Left lung (tissue), 10 donors: ENCODE results near the gene ATP2C1. TPM values are rescaled to one million over a fixed set of nuclear protein-coding genes. Genes with fewer than 3 reads are reported as not detected.
"Not testable (repeated sequence)": the region's sequence is repeated elsewhere in the genome, so short reads cannot be mapped to it uniquely, and the experiment has no call there.

Experiments used
- ATAC-seq: fragments of 200-7000 bp; cut with Tn5 transposase; one replicate; pipeline ENCODE4 v1.9.1; 2020; ENCODE audit warnings: moderate library complexity
- DNase-seq, 4 donors: peaks; one replicate each; pipeline ENCODE4 v3.0.0-alpha.2; 2013 to 2020
- H3K27ac ChIP-seq, 2 donors: fragments of 200-600 bp; sonication (generic) in 1 of 2; one replicate each; pipeline versions ENCODE4 v1.5.0 to v1.8.0; 2020 to 2021
- H3K27me3 ChIP-seq, 2 donors: fragments of 200-600 bp; sonication (generic) in 1 of 2; one replicate each; pipeline versions ENCODE4 v1.5.0 to v1.8.0; 2020 to 2021
- H3K36me3 ChIP-seq, 2 donors: fragments of 200-600 bp; sonication (generic) in 1 of 2; one replicate each; pipeline versions ENCODE4 v1.5.0 to v1.8.0; 2020 to 2021
- H3K4me1 ChIP-seq, 2 donors: fragments of 200-600 bp; one replicate each; pipeline ENCODE4 v1.8.0; 2021
- H3K4me3 ChIP-seq, 2 donors: fragments of 200-600 bp; sonication (generic) in 1 of 2; one replicate each; pipeline versions ENCODE4 v1.5.0 to v1.8.0; 2020 to 2021; ENCODE audit warnings: mild to moderate bottlenecking in 1 of 2
- H3K9me3 ChIP-seq, 2 donors: fragments of 200-600 bp; sonication (generic) in 1 of 2; one replicate each; pipeline versions ENCODE4 v1.5.0 to v1.8.0; 2020 to 2021
- intact Hi-C, 2 donors: fragments of 100-400 bp; cut with DNase I; formaldehyde crosslinking; loops; one replicate each; pipeline versions ENCODE4 v1.11.2 to v1.14.2; 2022
- polyA plus RNA-seq, 6 donors: library from polyadenylated mRNA; unstranded; fragments of 120-200 nt; gene quantifications; one replicate each; pipeline ENCODE4 v1.2.1, GENCODE V29; 2013; ENCODE audit not compliant: insufficient read length in 6 of 6
- total RNA-seq, 2 donors: library from RNA; stranded (reverse); fragmentation: NEBNext Ultra II Directional; extraction: Animal tissue kit (Norgen Biotek cat#: 25700); gene quantifications; one replicate each; pipeline ENCODE4 v1.2.1, GENCODE V29; 2021
- TF ChIP-seq, protein P1 (sequence below), 2 donors: fragments of 200-600 bp; sonication (generic) in 1 of 2; IDR thresholded peaks; one replicate each; pipeline versions ENCODE4 v1.5.0 to v1.8.0; 2021; ENCODE audit warnings: antibody characterized with exemption in 2 of 2
- donor health status: DM: no; HTN: yes; CAD: no.
- donor health status: DM: no; HTN: no; CAD: no.

ATP2C1 gene
- total and polyA plus RNA-seq, 8 donors = 113 to 161 (median 130) TPM

DNA sequence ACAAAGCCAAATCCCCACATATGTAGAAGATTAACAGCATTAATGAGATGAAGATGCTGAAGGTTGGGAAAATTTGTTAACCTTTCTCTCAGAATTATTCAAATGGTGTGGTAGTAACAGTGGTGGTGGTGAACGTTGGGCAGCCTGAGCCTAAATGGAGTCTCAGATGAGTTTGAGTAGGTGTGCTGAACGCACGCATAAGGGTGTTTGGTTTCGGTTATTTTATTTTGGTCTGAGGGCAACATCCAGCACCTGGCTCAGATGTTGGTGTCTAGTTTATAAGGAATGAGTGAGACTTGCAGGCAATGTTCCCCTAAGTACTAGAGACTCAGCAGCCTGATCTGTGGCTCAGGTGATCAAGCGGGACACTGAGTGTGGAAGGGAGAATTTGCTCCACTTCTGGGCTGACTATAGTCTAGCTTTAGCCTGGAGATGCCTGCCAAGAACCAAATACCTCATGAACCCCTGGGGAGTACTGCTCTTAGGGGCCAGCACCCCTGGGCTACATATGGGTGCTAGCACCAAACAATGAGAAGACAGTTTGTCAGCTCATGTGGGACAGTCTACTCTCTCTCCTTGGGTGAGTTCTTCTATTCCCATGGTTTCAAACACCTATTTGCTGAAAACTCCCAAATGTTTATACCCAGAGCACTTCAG is 39.5 kb upstream of the ATP2C1 start:
- Histone ChIP-seq H3K36me3 (no peaks in the 10 kb centered on the region), H3K4me3 (no peak overlapping the region), H3K9me3 (no peaks in the 10 kb centered on the region), H3K4me1 (peaks cover 10 to 17% of the 10 kb centered on the region in 2 donors), H3K27ac (no peak overlapping the region), H3K27me3 (no peaks in the 10 kb centered on the region)
- intact Hi-C loops = no loop called here
- no peak for DNase-seq
- ATAC-seq = no peak
- TF ChIP-seq, protein P1, sequence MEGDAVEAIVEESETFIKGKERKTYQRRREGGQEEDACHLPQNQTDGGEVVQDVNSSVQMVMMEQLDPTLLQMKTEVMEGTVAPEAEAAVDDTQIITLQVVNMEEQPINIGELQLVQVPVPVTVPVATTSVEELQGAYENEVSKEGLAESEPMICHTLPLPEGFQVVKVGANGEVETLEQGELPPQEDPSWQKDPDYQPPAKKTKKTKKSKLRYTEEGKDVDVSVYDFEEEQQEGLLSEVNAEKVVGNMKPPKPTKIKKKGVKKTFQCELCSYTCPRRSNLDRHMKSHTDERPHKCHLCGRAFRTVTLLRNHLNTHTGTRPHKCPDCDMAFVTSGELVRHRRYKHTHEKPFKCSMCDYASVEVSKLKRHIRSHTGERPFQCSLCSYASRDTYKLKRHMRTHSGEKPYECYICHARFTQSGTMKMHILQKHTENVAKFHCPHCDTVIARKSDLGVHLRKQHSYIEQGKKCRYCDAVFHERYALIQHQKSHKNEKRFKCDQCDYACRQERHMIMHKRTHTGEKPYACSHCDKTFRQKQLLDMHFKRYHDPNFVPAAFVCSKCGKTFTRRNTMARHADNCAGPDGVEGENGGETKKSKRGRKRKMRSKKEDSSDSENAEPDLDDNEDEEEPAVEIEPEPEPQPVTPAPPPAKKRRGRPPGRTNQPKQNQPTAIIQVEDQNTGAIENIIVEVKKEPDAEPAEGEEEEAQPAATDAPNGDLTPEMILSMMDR (IDR thresholded peaks at IDR 0.05) = no peak

DNA sequence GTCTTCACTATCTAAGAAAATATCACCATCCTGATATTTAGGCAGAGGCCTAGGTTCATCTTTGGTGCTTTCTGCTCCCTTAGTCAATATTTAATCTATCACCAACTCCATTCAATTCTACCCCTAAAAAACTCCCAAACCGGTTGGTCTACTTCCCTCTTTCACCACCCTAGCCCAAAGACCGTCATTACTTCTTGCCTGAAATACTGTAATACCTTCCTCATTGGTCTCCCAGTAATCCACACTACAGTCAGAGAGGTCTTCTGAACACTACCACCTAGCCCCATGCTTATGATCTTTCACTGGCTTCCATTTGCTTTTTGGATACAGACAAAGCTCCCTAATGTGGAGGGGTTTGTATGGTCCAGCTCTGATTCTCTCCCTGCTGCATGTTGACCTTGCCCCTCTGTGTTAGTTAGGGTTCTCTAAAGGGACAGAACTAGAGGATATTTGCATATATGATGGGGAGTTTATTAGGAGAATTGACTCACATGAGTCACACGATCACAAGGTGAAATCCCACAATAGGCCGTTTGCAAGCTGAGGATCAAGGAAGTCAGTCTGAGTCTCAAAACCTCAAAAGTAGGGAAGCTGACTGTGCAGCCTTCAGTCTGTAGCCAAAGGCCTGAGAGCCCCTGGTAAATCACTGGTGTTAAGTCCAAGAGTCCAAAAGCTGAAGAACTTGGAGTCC is 36.4 kb upstream of the ATP2C1 start:
- no peaks in the 10 kb centered on the region for H3K36me3 ChIP-seq
- H3K4me3 ChIP-seq = no peak overlapping the region
- TF ChIP-seq, protein P1 (IDR thresholded peaks at IDR 0.05) = no peak
- no peaks in the 10 kb centered on the region for H3K4me1 ChIP-seq
- intact Hi-C loops = no loop called here
- no peaks in the 10 kb centered on the region for H3K27me3 ChIP-seq
- DNase-seq = no peak
- peak; percentile 23 for ATAC-seq
- peak overlapping the region in 1 of 2 donors; percentile 43 for H3K27ac ChIP-seq
- H3K9me3 ChIP-seq = no peaks in the 10 kb centered on the region

DNA sequence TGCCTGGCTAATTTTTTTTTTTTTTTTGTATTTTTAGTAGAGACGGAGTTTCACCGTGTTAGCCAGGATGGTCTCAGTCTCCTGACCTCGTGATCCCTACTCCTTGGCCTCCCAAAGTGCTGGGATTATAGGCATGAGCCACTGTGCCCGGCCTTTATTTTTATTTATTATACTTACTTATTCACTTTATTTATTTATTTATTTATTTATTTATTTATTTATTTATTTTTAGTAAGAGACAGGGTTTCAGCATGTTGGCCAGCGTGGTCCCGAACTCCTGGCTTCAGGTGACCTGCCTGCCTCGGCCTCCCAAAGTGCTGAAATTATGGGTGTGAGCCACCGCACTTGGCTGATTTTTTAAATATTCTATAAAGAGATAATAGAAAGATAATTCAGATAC is 31.8 kb upstream of the ATP2C1 start:
- intact Hi-C loops = not testable (repeated sequence)

DNA sequence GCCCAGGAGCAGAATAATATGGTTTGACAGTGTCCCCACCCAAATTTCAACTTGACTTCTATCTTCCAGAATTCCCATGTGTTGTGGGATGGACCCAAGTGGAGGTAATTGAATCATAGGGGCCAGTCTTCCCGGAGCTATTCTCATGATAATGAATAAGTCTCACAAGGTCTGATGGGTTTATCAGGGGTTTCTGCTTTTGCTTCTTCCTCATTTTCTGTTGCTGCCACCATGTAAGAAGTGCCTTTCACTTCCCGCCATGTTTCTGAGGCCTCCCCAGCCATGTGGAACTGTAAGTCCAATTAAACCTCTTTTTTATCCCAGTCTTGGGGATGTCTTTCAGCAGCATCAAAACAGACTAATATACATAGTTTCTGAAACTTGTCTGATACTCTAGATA is 28.4 kb upstream of the ATP2C1 start:
- no peak overlapping the region for H3K27ac ChIP-seq
- no peak for DNase-seq
- H3K36me3 ChIP-seq = no peaks in the 10 kb centered on the region
- ATAC-seq = no peak
- no peaks in the 10 kb centered on the region for H3K4me1 ChIP-seq
- no peak overlapping the region for H3K4me3 ChIP-seq
- TF ChIP-seq, protein P1 (IDR thresholded peaks at IDR 0.05) = no peak
- H3K9me3 ChIP-seq = no peaks in the 10 kb centered on the region
- intact Hi-C loops = no loop called here
- H3K27me3 ChIP-seq = no peaks in the 10 kb centered on the region

More for the DNA sequence above, 31.8 kb upstream of the ATP2C1 start:
- H3K27me3 ChIP-seq, H3K4me1 ChIP-seq, H3K9me3 ChIP-seq, H3K4me3 ChIP-seq, H3K27ac ChIP-seq, H3K36me3 ChIP-seq, DNase-seq, ATAC-seq: not testable (repeated sequence)

DNA sequence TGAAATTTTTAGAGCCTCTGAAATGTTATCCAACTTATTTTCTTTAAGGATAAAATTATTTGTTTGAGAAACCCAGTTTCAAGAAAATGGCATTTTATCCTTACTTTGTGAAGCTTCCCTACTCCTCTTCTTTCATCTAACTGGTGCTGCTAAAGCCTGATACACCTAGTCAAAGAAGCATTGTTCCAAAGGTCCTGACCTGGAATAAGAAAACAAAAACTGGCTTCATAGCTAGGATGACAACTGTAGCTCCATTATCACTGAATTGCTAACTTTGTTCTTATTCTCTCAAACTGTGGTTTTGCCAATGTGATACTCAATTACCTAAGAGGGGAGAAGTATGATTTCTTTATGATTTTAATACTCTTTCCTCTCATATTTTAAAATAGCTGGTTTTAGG is 27.6 kb upstream of the ATP2C1 start:
- Histone ChIP-seq H3K9me3 (no peaks in the 10 kb centered on the region), H3K4me3 (no peak overlapping the region), H3K27me3 (no peaks in the 10 kb centered on the region), H3K36me3 (no peaks in the 10 kb centered on the region), H3K27ac (no peak overlapping the region), H3K4me1 (no peaks in the 10 kb centered on the region)
- TF ChIP-seq, protein P1 (IDR thresholded peaks at IDR 0.05) = no peak
- intact Hi-C loops = no loop called here
- ATAC-seq = no peak
- no peak for DNase-seq
